Measurements from ENCODE around the gene GABRB1.

- TF ChIP-seq CTCF (IDR thresholded peaks at IDR 0.05) (no peak), POLR2A (IDR thresholded peaks at IDR 0.05) (no peak)
Observed at GRCh38 chr4:47425628-47426027, 394.3 kb downstream of the GABRB1 start.

Data from adrenal gland (tissue), 5 donors.